Hair follicle dermal papilla cell (primary cell): ENCODE results near the gene SYT8. TPM values are rescaled to one million over a fixed set of nuclear protein-coding genes. Genes with fewer than 3 reads are reported as not detected.

Experiments used
- small RNA-seq: library from RNA; depleted of rRNA; stranded (forward); fragments of <200 nt; gene quantifications from one replicate; pipeline ENCODE3, GENCODE V24; 2012
- total RNA-seq: library from RNA; depleted of rRNA; stranded (reverse); fragments of >200 nt; gene quantifications from 2 replicates; pipeline ENCODE4 v1.2.3, GENCODE V29; 2012

The SYT8 gene
- total RNA-seq = 0.12 and 1.1 TPM in 2 replicates

GRCh38 chr11:1834779-1835670, at the start of gene SYT8:
TSS of gene SYT8 (plus strand) at chr11:1834990. CDS start at chr11:1835106, 116 bp downstream.

GRCh38 chr11:1838426-1839144, 3.8 kb downstream of the SYT8 start, which contains the start of gene TNNI2:
TSS of gene TNNI2 (plus strand) at chr11:1838981. CDS start at chr11:1839697, 716 bp downstream.

GRCh38 chr11:1852877-1853276, 18.1 kb downstream of the SYT8 start, which contains the start of gene LSP1:
TSS of gene LSP1 (plus strand) at chr11:1853084. CDS start at chr11:1853145, 61 bp downstream.

Small RNA genes within 50 kb of the gene (small RNA-seq; reads per million reads assigned to genes)
- gene AC051649.1 (not detected), gene MIR4298 (not detected)

Other genes with a start within 250 kb of the SYT8 start
- not detected in 2 replicates for gene KRTAP5-1, start 249.7 kb upstream of the SYT8 start, total RNA-seq
- not detected in 2 replicates for gene KRTAP5-2, start 236.7 kb upstream of the SYT8 start, total RNA-seq
- gene KRTAP5-3, start 226.5 kb upstream of the SYT8 start, total RNA-seq = not detected in 2 replicates
- not detected in 2 replicates for gene KRTAP5-4, start 212.9 kb upstream of the SYT8 start, total RNA-seq
- not detected in 2 replicates for gene KRTAP5-5, start 205.2 kb upstream of the SYT8 start, total RNA-seq
- not detected in 2 replicates for gene KRTAP5-6, start 137.8 kb upstream of the SYT8 start, total RNA-seq
- 0.65 and 1.2 TPM in 2 replicates for gene IFITM10, start 84.4 kb upstream of the SYT8 start, total RNA-seq
- gene CTSD, start 71.1 kb upstream of the SYT8 start, total RNA-seq = 143 and 148 TPM in 2 replicates
- not detected in 2 replicates for gene TNNI2, start 4.0 kb downstream of the SYT8 start, total RNA-seq
- gene LSP1, start 18.1 kb downstream of the SYT8 start, total RNA-seq = 0.24 and 0.65 TPM in 2 replicates
- gene PRR33, start 56.9 kb downstream of the SYT8 start, total RNA-seq = not detected in 2 replicates
- not detected in 2 replicates for gene TNNT3, start 84.7 kb downstream of the SYT8 start, total RNA-seq
- gene MRPL23, start 112.3 kb downstream of the SYT8 start, total RNA-seq = 80.2 and 128 TPM in 2 replicates
- 0.49 and 0.73 TPM in 2 replicates for gene H19, start 162.9 kb downstream of the SYT8 start, total RNA-seq